Liver (tissue), 9 donors: ENCODE data around the gene TOMM40L. TPM values are rescaled to one million over a fixed set of nuclear protein-coding genes. Genes with fewer than 3 reads are reported as not detected.
A peak's percentile ranks its signal among the peaks of the same experiment; 100 is the strongest.

Experiments used
- DNase-seq: peaks from one replicate; pipeline ENCODE4 v3.0.0-alpha.2; 2017; ENCODE audit warnings: low spot score
- H3K27ac ChIP-seq, 2 donors: one replicate each; pipeline ENCODE4 v1.7.0; 2013; ENCODE audit warnings: inconsistent platforms in 2 of 2, low read length in 2 of 2, control low read depth in 1 of 2, low read depth in 1 of 2, mild to moderate bottlenecking in 1 of 2
- H3K27me3 ChIP-seq, 4 donors: one replicate each; pipeline versions ENCODE4 v1.6.1 to v1.7.0; 2013; ENCODE audit warnings: low read length in 3 of 4, inconsistent platforms in 1 of 4, mild to moderate bottlenecking in 1 of 4, moderate library complexity in 1 of 4; ENCODE audit not compliant: control insufficient read depth in 4 of 4, insufficient read depth in 4 of 4
- H3K36me3 ChIP-seq, 4 donors: one replicate each; pipeline versions ENCODE4 v1.6.1 to v1.7.0; 2013; ENCODE audit warnings: low read length in 3 of 4, mild to moderate bottlenecking in 3 of 4, low read depth in 1 of 4, moderate library complexity in 1 of 4; ENCODE audit not compliant: control insufficient read depth in 4 of 4, insufficient read depth in 3 of 4
- H3K4me1 ChIP-seq, 4 donors: one replicate each; pipeline versions ENCODE4 v1.6.1 to v1.7.0; 2013; ENCODE audit warnings: low read length in 3 of 4, mild to moderate bottlenecking in 3 of 4, moderate library complexity in 1 of 4; ENCODE audit not compliant: control insufficient read depth in 4 of 4, insufficient read depth in 4 of 4
- H3K4me3 ChIP-seq, 3 donors: one replicate each; pipeline versions ENCODE4 v1.6.1 to v1.7.0; 2013; ENCODE audit warnings: low read length in 3 of 3, control low read depth in 1 of 3, low read depth in 1 of 3, mild to moderate bottlenecking in 1 of 3
- H3K9ac ChIP-seq, 2 donors: one replicate each; pipeline ENCODE4 v1.7.0; 2013; ENCODE audit warnings: low read length in 2 of 2, mild to moderate bottlenecking in 2 of 2, moderate library complexity in 2 of 2, control low read depth in 1 of 2, low read depth in 1 of 2
- H3K9me3 ChIP-seq, 4 donors: one replicate each; pipeline versions ENCODE4 v1.6.1 to v1.7.0; 2013; ENCODE audit warnings: low read length in 3 of 4; ENCODE audit not compliant: control insufficient read depth in 4 of 4
- ATF3 ChIP-seq: IDR thresholded peaks from 2 replicates; pipeline ENCODE4 v1.6.1; 2016; ENCODE audit warnings: antibody characterized with exemption
- CTCF ChIP-seq: fragments of 150-350 bp; IDR thresholded peaks from 2 replicates; pipeline ENCODE4 v1.5.1; 2017; ENCODE audit warnings: improper control_type of control experiment, low read depth, low read length; ENCODE audit not compliant: missing input control
- EGR1 ChIP-seq, 2 donors: IDR thresholded peaks; 2 replicates each; pipeline ENCODE4 v1.6.1; 2016 to 2018; ENCODE audit warnings: antibody characterized with exemption in 2 of 2, low read depth in 2 of 2
- FOXA1 ChIP-seq: IDR thresholded peaks from 2 replicates; pipeline ENCODE4 v1.6.1; 2016; ENCODE audit warnings: antibody characterized with exemption
- FOXA2 ChIP-seq: IDR thresholded peaks from 2 replicates; pipeline ENCODE4 v1.6.1; 2016; ENCODE audit warnings: antibody characterized with exemption
- GABPA ChIP-seq, 2 donors: IDR thresholded peaks in 1 of 2; conservative IDR thresholded peaks in 1 of 2; 2 replicates each; pipeline ENCODE4 v1.6.1; 2016; ENCODE audit warnings: antibody characterized with exemption in 2 of 2, mild to moderate bottlenecking in 1 of 2, moderate library complexity in 1 of 2
- HNF4A ChIP-seq, 2 donors: conservative IDR thresholded peaks; 2 replicates each; pipeline ENCODE4 v1.6.1; 2016; ENCODE audit warnings: antibody characterized with exemption in 2 of 2, mild to moderate bottlenecking in 2 of 2
- HNF4G ChIP-seq: IDR thresholded peaks from 2 replicates; pipeline ENCODE4 v1.6.1; 2016; ENCODE audit warnings: antibody characterized with exemption
- JUND ChIP-seq, 2 donors: IDR thresholded peaks; 2 replicates each; pipeline ENCODE4 v1.6.1; 2016; ENCODE audit warnings: antibody characterized with exemption in 2 of 2
- NR2F2 ChIP-seq: IDR thresholded peaks from 2 replicates; pipeline ENCODE4 v1.6.1; 2016; ENCODE audit warnings: antibody characterized with exemption
- RAD21 ChIP-seq, 2 donors: IDR thresholded peaks; 2 replicates each; pipeline ENCODE4 v1.6.1; 2016; ENCODE audit warnings: antibody characterized with exemption in 2 of 2, mild to moderate bottlenecking in 2 of 2
- RXRA ChIP-seq, 2 donors: IDR thresholded peaks; 2 replicates each; pipeline ENCODE4 v1.6.1; 2017 to 2018; ENCODE audit warnings: antibody characterized with exemption in 2 of 2, mild to moderate bottlenecking in 1 of 2
- SP1 ChIP-seq: IDR thresholded peaks from 2 replicates; pipeline ENCODE4 v1.6.1; 2018; ENCODE audit warnings: antibody characterized with exemption, mild to moderate bottlenecking
- TAF1 ChIP-seq: conservative IDR thresholded peaks from 2 replicates; pipeline ENCODE4 v1.6.1; 2016; ENCODE audit warnings: antibody characterized with exemption, mild to moderate bottlenecking
- YY1 ChIP-seq: IDR thresholded peaks from 2 replicates; pipeline ENCODE4 v1.6.1; 2016; ENCODE audit warnings: antibody characterized with exemption, mild to moderate bottlenecking
- WGBS: extraction: QIAGEN DNeasy Blood & Tissue Kit; methylation state at CpG from one replicate; pipeline ENCODE4 v1.1.7; 2013; 5-methylcytosine and 5-hydroxymethylcytosine counted together
- polyA plus RNA-seq, 2 donors: library from polyadenylated mRNA; stranded (reverse) in 1 of 2; unstranded in 1 of 2; fragments of 200-250 nt in 1 of 2; fragments of >200 nt in 1 of 2; fragmentation: Nextera tagmentation in 1 of 2; extraction: Ambion mirVana in 1 of 2; gene quantifications; one replicate each; pipeline versions ENCODE4 v1.2.1 to v1.2.3, GENCODE V29; 2013 to 2015
- total RNA-seq, 2 donors: library from RNA; depleted of rRNA; stranded (reverse); fragments of >200 nt; gene quantifications; one replicate each; pipeline ENCODE4 v1.2.3, GENCODE V29; 2014
- TF ChIP-seq, protein P1 (sequence below): IDR thresholded peaks from 2 replicates; pipeline ENCODE4 v1.6.1; 2016; ENCODE audit warnings: antibody characterized with exemption
- TF ChIP-seq, protein P2 (sequence below): IDR thresholded peaks from 2 replicates; pipeline ENCODE4 v1.6.1; 2016; ENCODE audit warnings: antibody characterized with exemption
- TF ChIP-seq, protein P3 (sequence below): IDR thresholded peaks from 2 replicates; pipeline ENCODE4 v1.6.1; 2016; ENCODE audit warnings: antibody characterized with exemption, mild to moderate bottlenecking
- donor health status: healthy.
- donor health status: healthy.
- donor health status: healthy.
- donor health status: healthy.
- donor health status: healthy.

The TOMM40L gene
- total and polyA plus RNA-seq, 4 donors = 6.7 to 10.5 (median 8.9) TPM

- no peak for TF ChIP-seq HNF4G
- TF ChIP-seq FOXA2 = no peak
- TF ChIP-seq, protein P1, sequence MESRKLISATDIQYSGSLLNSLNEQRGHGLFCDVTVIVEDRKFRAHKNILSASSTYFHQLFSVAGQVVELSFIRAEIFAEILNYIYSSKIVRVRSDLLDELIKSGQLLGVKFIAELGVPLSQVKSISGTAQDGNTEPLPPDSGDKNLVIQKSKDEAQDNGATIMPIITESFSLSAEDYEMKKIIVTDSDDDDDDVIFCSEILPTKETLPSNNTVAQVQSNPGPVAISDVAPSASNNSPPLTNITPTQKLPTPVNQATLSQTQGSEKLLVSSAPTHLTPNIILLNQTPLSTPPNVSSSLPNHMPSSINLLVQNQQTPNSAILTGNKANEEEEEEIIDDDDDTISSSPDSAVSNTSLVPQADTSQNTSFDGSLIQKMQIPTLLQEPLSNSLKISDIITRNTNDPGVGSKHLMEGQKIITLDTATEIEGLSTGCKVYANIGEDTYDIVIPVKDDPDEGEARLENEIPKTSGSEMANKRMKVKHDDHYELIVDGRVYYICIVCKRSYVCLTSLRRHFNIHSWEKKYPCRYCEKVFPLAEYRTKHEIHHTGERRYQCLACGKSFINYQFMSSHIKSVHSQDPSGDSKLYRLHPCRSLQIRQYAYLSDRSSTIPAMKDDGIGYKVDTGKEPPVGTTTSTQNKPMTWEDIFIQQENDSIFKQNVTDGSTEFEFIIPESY = no peak
- Histone ChIP-seq H3K4me3 (peak overlapping the region; percentile 68 to 96 (median 84)), H3K27me3 (no peaks in the 10 kb centered on the region), H3K27ac (peak overlapping the region; percentile 93 to 100), H3K9me3 (no peaks in the 10 kb centered on the region), H3K4me1 (peaks cover 3 to 54% (median 33%) of the 10 kb centered on the region in 4 donors), H3K9ac (peak overlapping the region; percentile 71 to 96), H3K36me3 (peaks cover 0 to 6% (median 0%) of the 10 kb centered on the region in 4 donors)
- 34% methylated on average over 6 of the region's 6 CpGs for WGBS
- DNase-seq = no peak
These were observed 3.5 kb upstream of the TOMM40L start for GRCh38 chr1:161222175-161223019.

GRCh38 chr1:161223805-161224694 lies 1.8 kb upstream of the TOMM40L start:
- Histone ChIP-seq H3K27ac (peak overlapping the region; percentile 93 to 100), H3K4me3 (peak overlapping the region in 2 of 3 donors; percentile 44 to 68), H3K9ac (peak overlapping the region in 1 of 2 donors; percentile 47), H3K9me3 (no peaks in the 10 kb centered on the region), H3K36me3 (peaks cover 0 to 6% (median under 1%) of the 10 kb centered on the region in 4 donors), H3K27me3 (no peaks in the 10 kb centered on the region), H3K4me1 (peaks cover 0 to 53% (median 30%) of the 10 kb centered on the region in 4 donors)
- 32% methylated on average over 7 of the region's 7 CpGs for WGBS
- peak; percentile 71 for DNase-seq
- no peak for TF ChIP-seq CTCF
- TF ChIP-seq YY1 = peak; percentile 85
- peak; percentile 81 to 94 for TF ChIP-seq JUND (IDR thresholded peaks at IDR 0.05)
- TF ChIP-seq HNF4A (conservative IDR thresholded peaks at IDR 0.05) = peak; percentile 80 to 92
- TF ChIP-seq, protein P2, sequence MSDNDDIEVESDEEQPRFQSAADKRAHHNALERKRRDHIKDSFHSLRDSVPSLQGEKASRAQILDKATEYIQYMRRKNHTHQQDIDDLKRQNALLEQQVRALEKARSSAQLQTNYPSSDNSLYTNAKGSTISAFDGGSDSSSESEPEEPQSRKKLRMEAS = peak; percentile 70
- TF ChIP-seq RXRA (IDR thresholded peaks at IDR 0.05) = peak; percentile 97 to 99
- TF ChIP-seq HNF4G = peak; percentile 33
- no peak for TF ChIP-seq TAF1
- TF ChIP-seq NR2F2 = peak; percentile 60
- TF ChIP-seq, protein P1 = peak; percentile 73
- peak; percentile 59 for TF ChIP-seq FOXA1
- peak; percentile 39 to 51 for TF ChIP-seq RAD21 (IDR thresholded peaks at IDR 0.05)
- TF ChIP-seq EGR1 (IDR thresholded peaks at IDR 0.05; ENCODE audit: low read depth in 2 of 2) = peak in 1 of 2 donors; percentile 57
- TF ChIP-seq, protein P3, sequence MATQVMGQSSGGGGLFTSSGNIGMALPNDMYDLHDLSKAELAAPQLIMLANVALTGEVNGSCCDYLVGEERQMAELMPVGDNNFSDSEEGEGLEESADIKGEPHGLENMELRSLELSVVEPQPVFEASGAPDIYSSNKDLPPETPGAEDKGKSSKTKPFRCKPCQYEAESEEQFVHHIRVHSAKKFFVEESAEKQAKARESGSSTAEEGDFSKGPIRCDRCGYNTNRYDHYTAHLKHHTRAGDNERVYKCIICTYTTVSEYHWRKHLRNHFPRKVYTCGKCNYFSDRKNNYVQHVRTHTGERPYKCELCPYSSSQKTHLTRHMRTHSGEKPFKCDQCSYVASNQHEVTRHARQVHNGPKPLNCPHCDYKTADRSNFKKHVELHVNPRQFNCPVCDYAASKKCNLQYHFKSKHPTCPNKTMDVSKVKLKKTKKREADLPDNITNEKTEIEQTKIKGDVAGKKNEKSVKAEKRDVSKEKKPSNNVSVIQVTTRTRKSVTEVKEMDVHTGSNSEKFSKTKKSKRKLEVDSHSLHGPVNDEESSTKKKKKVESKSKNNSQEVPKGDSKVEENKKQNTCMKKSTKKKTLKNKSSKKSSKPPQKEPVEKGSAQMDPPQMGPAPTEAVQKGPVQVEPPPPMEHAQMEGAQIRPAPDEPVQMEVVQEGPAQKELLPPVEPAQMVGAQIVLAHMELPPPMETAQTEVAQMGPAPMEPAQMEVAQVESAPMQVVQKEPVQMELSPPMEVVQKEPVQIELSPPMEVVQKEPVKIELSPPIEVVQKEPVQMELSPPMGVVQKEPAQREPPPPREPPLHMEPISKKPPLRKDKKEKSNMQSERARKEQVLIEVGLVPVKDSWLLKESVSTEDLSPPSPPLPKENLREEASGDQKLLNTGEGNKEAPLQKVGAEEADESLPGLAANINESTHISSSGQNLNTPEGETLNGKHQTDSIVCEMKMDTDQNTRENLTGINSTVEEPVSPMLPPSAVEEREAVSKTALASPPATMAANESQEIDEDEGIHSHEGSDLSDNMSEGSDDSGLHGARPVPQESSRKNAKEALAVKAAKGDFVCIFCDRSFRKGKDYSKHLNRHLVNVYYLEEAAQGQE = peak; percentile 77
- TF ChIP-seq GABPA (IDR thresholded peaks at IDR 0.05 in 1 of 2, conservative IDR thresholded peaks at IDR 0.05 in 1 of 2) = peak in 1 of 2 donors; percentile 78
- peak; percentile 97 for TF ChIP-seq ATF3
- TF ChIP-seq SP1 = peak; percentile 99
- TF ChIP-seq FOXA2 = peak; percentile 69
